ENCODE results near the gene SUMF1. TPM values are rescaled to one million over a fixed set of nuclear protein-coding genes. Genes with fewer than 3 reads are reported as not detected.
A peak's percentile ranks its signal among the peaks of the same experiment; 100 is the strongest.

SUMF1 gene
- total RNA-seq: 10 to 100 TPM; 15.9 to 32.4 (median 21.3) TPM
- long read RNA-seq, transcript SUMF1-201 (9 exons, 2,159 nt): major isoform, 10 of 16 reads
- long read RNA-seq, partial matches to known transcripts: 1 of 16 reads
- long read RNA-seq, other reads (novel, unspliced or antisense): 5 of 16 reads

GRCh38 chr3:4466741-4467521 is at the start of gene SUMF1:
Gene SUMF1, minus strand, starts transcription at chr3:4467269. Its CDS starts 24 bp downstream, at chr3:4467245.
- DNase-seq: peak; percentile 84 to 87 (median 87)
- intact Hi-C loops (cut with DNase I): no loop called here
- H3K27ac ChIP-seq: peak within 1 kb of the TSS; percentile 76 to 91 (median 85)

GRCh38 chr3:4515916-4516579 is 49.0 kb upstream of the SUMF1 start:
- DNase-seq (no peak), ATAC-seq (no peak)
- H3K27me3 ChIP-seq: no peaks in the 10 kb centered on the region
- no peaks in the 10 kb centered on the region for H3K9me3 ChIP-seq
- H3K36me3 ChIP-seq: no peaks in the 10 kb centered on the region
- no peaks in the 10 kb centered on the region for H3K4me1 ChIP-seq
- intact Hi-C loops (cut with DNase I): no loop called here
- TF ChIP-seq POLR2A (IDR thresholded peaks at IDR 0.05) (no peak), CTCF (IDR thresholded peaks at IDR 0.05) (no peak)
- no peak overlapping the region for H3K4me3 ChIP-seq
- no peak overlapping the region for H3K27ac ChIP-seq
- WGBS (ENCODE audit: insufficient coverage, low coverage, low lambda C conversion rate, missing lambda C conversion rate): 80% methylated on average over 7 of the region's 7 CpGs

More at GRCh38 chr3:4466741-4467521, at the start of gene SUMF1:
- TF ChIP-seq CTCF (IDR thresholded peaks at IDR 0.05) (no peak), POLR2A (IDR thresholded peaks at IDR 0.05) (peak; percentile 76)
- H3K9me3 ChIP-seq: no peaks in the 10 kb centered on the region
- H3K4me3 ChIP-seq: peak within 1 kb of the TSS; percentile 82 to 88 (median 88)
- peaks cover 0 to 13% (median 0%) of the 10 kb centered on the region in 4 donors for H3K4me1 ChIP-seq
- WGBS (ENCODE audit: insufficient coverage, low coverage, low lambda C conversion rate, missing lambda C conversion rate): 2% methylated on average over 14 of the region's 47 CpGs
- ATAC-seq: peak; percentile 96 to 98 (median 97)
- no peaks in the 10 kb centered on the region for H3K36me3 ChIP-seq
- no peaks in the 10 kb centered on the region for H3K27me3 ChIP-seq

GRCh38 chr3:4514916-4515315 is 47.8 kb upstream of the SUMF1 start:
- ATAC-seq: no peak

GRCh38 chr3:4514321-4514720 is 47.3 kb upstream of the SUMF1 start:
- Histone ChIP-seq H3K4me3 (no peak overlapping the region), H3K27me3 (no peaks in the 10 kb centered on the region), H3K9me3 (no peaks in the 10 kb centered on the region), H3K27ac (no peak overlapping the region), H3K36me3 (no peaks in the 10 kb centered on the region), H3K4me1 (no peaks in the 10 kb centered on the region)
- intact Hi-C loops (cut with DNase I): no loop called here
- WGBS (ENCODE audit: insufficient coverage, low coverage, low lambda C conversion rate, missing lambda C conversion rate): 91% methylated on average over 4 of the region's 5 CpGs
- DNase-seq (no peak), ATAC-seq (no peak)
- TF ChIP-seq CTCF (IDR thresholded peaks at IDR 0.05) (no peak), POLR2A (IDR thresholded peaks at IDR 0.05) (no peak)

More at GRCh38 chr3:4514916-4515315, 47.8 kb upstream of the SUMF1 start:
- WGBS (ENCODE audit: insufficient coverage, low coverage, low lambda C conversion rate, missing lambda C conversion rate): 73% methylated on average over 1 of the region's 1 CpG
- no peak for TF ChIP-seq CTCF (IDR thresholded peaks at IDR 0.05)
- no peak for TF ChIP-seq POLR2A (IDR thresholded peaks at IDR 0.05)
- DNase-seq: no peak
- no peaks in the 10 kb centered on the region for H3K4me1 ChIP-seq
- no peaks in the 10 kb centered on the region for H3K27me3 ChIP-seq
- intact Hi-C loops (cut with DNase I): no loop called here
- H3K27ac ChIP-seq: no peak overlapping the region
- H3K9me3 ChIP-seq: no peaks in the 10 kb centered on the region
- no peaks in the 10 kb centered on the region for H3K36me3 ChIP-seq
- no peak overlapping the region for H3K4me3 ChIP-seq
